HG03565 (cell line): ENCODE results near the gene LRRC74B.
"Not testable (repeated sequence)": the region's sequence is repeated elsewhere in the genome, so short reads cannot be mapped to it uniquely, and the experiment has no call there.

Source experiments
- ATAC-seq: cut with Tn5 transposase; IDR thresholded peaks from one replicate; pipeline ENCODE4 v1.9.1; 2021; ENCODE audit warnings: mild to moderate bottlenecking, moderate library complexity; ENCODE audit not compliant: unreplicated experiment

LRRC74B gene, protein sequence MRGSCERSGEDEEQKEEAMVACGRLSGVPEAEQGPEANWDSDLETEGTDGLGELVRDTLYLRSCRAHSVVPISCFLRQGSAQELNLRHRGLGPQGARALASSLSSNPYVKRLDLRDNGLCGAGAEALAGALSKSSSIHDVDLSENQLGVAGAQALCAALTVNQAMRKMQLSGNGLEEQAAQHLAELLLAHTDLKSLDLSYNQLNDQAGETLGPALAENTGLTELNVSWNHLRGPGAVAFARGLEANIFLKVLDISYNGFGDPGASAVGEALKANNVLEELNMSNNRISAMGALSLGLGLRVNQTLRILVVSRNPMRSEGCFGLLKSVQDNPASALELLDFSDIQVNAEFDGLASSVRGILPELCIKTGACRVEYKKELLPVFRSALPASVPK

DNA sequence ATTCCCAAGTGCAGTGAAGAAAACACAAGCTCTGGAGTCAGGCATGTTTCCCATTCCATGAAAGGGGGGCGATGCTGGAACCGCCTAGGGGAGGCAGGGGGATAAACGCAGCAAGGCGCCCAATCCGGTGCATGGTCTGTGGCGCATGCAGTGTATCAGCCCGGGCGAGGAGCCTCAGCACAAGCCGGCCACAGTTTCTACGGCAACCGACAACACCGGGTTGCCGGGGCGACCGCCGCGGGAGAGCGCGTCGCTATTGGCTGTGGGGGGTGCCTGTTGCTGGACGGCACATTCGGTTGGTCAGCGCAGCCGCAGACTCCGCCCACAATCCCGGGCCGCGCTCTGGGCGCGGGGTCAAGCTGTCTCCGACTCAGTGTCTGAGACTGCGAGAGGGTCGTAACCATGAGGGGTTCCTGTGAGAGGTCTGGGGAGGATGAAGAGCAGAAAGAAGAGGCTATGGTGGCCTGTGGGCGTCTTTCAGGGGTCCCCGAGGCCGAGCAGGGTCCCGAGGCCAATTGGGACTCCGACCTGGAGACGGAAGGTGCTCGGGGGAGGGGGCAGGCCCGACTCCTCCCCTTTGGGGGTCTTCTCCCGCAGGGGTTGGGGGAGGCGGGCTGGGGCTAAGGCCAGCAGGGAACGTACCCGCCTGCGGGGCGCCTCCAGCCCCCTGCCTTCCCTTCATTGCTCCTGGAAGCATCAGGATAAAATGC lies at the start of gene LRRC74B:
LRRC74B (plus strand) TSS at position 362 of the 710 bp plus-strand sequence; CDS start at position 403, 41 bp downstream.
- ATAC-seq, result peak; percentile 92

DNA sequence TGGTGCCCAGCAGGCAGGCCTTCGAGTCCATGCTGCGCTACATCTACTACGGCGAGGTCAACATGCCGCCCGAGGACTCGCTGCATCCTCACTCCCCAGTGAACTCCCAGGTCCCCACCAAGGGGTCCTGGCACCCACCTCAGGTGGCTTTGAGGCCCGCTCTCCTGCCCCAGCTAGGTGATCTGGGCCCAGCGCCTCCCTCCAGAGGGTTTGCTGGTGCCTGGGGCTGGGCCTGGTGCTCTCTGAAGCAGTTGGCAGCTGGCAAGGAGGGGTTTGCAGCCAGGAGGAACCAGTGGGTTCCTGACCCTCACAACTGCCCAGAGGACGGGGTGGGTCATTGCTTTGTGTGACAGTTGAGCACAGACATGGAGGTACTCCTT lies 49.7 kb upstream of the LRRC74B start:
- ATAC-seq, result no peak

DNA sequence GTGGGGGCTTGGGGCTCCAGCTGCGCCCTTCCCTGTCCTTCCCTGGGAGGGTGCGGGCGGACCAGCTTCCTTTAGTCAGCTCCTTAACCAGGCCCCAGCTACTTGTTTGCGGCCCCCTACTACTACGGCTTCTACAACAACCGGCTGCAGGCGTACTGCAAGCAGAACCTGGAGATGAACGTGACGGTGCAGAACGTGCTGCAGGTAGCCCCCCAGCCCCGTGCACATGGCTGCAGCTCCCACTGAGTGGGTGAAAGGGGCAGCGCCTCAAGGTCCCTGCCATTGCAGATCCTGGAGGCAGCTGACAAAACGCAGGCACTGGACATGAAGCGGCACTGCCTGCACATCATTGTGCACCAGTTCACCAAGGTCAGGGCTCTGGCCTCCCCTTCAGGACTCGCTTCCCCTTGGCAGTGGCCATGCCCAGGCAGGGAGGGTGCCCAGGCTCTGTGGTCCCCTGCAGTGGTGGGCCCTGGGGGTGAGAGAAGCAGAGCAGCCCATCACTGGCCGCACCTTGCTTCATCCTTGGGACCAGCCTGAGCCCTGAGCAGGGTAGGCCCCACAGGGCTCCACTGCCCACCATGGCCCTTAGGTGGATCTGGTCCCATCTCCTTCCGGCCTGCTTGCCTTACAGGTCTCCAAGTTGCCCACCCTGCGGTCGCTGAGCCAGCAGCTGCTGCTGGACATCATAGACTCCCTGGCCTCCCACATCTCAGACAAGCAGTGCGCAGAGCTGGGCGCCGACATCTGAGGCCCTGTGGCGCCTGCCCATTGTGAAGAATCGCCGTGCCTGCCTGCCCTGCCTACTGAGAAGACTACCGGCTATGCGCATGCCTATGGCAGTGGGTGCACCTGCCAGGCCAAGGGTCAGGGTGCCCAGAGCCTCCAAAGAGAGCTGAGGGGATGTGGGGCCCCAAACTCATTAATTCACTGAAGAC lies 48.9 kb upstream of the LRRC74B start:
- no peak for ATAC-seq

DNA sequence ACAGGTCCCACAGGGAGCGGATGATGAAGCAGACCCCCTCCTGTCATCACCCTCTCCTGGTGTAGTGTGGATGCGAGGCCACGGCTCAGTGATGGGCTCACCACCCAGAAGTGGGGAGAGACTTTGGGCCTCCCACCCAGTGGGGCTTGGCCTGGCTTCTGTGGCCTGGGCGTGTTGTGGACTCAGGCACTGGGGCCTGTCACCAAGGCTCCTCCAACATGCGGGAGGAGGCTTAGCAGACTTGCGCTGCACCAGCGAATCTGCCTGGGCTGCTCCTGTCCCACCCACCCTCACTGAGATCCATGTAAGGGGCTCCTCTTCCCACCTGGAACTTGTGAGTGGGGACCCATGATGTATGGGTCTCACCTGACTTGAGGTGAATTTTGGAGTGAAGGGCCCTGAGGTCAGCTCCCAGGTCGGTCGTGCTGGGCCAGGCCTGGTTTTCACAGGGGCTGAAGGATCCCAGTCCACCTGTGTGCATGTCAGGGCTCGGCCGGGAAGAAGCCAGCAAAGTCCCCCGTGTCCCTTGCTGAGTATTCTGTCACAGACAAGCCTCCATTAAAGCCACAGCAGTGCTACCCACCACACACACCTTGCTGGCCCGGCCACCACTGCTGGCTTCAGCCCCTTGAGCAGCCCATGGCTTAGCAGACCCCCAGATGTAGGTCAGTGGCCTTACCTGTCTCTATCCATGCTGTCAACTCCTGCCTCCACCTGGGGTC lies 48.0 kb upstream of the LRRC74B start:
- ATAC-seq, result no peak

DNA sequence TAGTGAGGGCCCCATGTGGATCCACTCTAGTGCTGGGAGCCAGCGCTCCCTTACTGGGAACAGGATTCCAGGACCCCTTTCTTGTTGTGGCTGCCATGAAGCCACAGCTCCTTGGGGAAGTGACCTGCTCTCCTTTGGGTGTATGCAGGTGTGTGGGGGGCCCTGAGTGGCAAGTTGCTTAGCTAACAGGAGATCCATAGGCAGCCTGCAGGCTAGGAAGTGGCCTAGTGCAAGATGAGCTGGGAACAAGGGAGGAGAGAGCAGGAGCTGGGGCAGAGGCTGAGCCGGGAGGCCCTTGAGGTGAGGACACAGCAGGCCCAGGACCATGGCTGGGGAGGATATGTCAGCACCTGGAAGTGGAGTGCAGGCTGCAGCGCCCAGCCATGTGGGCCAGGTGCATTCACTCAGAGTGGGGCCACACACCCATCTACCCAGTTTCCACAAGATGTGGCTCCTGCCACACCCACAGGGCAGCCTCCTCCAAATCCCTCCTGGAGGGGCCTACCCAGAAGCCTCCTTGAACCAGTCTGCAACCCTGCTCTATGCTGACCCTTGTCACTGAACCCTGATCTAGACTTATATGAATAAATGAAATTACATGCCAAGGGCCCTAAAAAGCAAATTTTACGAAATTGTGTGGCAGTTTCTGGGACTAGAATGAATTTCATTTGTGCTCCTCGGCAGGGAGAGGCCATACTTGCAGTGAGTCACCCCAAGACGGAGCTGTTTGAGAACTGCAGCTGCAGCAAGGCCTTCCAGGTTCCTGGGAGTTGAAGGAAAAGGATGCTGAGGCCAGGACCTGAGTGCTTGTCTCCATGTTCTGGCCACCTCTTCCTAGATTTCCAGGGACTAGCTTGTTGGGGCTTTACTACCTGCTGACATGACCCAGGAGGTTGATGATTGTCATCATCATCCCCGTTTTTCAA lies 47.1 kb upstream of the LRRC74B start:
- no peak for ATAC-seq

DNA sequence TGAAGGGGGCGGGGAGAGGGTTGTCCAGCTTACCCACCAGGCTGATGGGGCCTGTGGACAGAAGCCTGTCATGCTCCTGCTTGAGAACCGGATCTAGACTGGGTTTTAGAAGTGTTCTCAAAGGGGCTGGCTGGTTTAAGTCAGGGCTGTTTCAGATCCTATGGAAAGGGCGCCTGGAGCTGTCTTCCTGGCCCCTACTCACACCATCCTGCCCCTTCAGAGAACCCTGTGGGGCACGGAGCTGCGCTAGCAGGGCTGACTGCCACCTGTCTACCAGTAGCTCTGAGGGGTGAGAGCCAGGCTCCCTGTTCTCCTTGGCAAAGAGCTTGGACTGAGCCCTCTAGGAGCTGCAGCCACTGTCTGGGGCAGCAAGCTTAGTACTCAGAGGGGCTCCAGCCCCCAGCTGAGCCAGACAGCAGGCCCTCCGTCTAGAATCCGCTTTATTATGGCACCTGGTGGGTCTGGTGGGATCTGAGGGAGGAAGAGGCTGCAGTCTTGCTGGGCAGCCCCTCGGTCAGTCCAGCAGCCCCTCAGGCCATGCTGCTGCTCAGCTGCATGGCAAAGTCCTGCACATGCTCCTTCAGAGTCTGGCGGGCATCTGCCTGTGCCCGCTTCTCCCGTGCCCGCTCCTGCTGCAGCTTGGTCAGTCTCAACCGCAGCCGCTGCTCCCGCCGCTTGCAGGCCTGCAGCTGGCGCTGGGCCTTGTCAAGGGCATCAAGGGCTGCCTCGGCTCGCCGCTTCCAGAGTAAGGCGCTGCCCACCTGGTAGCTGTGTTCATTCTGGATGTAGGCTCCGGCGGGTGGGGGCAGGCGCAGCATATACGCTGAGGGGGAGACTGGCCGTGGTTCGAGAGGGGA lies 46.2 kb upstream of the LRRC74B start:
- no peak for ATAC-seq

DNA sequence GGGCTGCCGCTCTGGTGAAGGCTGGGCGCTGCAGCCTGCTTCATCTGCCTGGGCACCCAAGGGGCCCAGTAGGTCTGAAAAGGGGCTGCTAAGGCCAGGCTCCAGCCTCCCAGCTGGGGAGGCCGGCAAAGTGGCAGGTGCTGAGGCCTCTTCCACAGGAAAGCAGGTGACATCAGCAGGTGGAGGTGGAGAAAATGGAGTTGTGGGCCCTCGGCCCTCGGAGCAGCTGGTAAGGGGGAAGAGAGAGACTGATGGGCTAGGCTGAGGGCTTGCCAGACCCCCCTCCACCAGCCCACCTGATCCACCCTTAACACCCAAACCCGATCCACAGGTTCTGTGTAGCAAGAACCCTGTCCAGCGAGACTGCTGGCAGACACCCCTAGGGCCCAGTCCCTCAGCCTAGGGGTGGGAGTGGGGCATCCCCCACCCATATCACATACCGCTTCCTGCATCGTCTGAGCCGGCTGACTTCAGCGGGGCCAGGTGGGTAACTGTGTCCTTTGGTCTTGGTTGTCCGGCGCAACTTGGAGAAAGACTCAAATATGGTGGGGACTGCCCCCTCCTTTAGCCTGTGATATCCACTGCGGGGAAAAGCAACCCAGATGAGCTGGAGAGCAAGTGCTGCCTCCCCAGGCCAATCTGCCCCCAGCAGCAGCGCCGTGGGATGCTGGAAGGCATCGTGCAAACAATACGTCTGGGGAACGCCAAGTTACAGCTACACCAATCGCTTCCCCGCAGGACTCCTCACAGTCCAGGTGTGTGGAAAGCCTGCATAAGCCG lies 45.3 kb upstream of the LRRC74B start:
- no peak for ATAC-seq

DNA sequence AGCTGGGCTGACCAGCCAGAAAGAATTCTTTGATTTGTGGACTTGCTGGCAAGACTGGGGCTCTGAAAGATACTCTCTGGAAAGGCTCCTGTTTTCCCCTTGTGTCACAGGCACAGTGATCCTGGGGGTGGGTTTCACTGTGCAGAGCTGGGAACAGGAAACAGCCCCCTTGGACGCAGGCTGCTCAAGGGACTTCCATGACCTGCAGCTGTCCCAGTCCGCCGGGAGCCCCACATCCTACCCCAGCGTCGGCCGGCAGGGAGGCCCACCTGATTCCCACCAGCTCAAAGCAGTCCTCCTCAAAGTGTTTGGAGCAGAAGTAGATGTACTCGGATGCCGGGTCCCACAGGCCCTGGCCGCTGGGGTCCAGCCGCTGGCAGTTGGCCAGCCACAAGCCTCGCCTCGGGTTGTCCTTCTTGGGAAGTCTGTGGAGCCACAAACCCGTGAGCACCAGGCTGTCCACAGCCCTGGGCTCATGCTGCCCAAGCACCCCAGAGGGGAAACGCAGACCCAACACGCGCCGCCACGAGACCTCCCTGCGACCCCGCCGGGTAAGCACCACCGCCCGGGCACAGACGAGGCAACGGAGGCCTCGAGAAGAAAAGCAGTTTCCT lies 44.7 kb upstream of the LRRC74B start:
- ATAC-seq, result no peak

DNA sequence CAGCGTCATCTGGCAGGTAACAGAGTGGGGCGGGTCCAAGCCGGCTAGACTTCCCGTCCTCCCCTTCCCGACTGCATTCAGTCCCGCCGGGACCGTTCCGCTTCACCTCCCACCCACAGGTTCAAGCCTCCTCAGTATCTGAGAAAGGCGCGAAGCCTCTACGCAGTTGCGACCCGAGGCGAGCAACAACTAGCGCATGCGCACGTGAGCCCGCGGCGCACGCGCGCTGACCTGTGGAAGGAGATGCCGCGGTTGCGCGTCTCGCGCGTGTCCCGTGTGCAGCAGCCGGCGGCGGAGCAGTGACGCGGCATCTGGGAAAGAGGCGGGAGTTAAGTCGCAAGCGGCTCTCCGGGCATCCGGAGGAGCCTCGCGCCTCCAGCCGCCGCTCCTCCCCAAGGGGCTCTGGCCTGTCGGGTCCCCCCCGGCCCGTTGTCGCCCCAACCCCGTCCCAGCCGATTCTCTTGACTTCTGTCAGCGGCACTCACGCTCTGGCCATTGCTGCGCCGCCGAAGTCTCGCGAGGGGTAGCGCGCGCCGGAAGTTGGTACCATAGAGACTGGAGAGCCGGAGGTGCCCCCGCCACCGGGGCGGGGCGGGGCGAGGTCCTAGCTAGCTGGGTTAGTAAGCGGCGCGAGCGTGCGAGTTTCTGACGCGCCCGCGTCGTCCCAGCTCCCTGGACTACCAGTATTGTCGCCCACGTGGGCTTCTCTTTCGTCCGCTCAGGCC lies 44.0 kb upstream of the LRRC74B start, which contains the start of gene THAP7:
THAP7 (minus strand) TSS at position 518 of the 725 bp plus-strand sequence; CDS start at position 311, 207 bp downstream.
- peak; percentile 68 for ATAC-seq

DNA sequence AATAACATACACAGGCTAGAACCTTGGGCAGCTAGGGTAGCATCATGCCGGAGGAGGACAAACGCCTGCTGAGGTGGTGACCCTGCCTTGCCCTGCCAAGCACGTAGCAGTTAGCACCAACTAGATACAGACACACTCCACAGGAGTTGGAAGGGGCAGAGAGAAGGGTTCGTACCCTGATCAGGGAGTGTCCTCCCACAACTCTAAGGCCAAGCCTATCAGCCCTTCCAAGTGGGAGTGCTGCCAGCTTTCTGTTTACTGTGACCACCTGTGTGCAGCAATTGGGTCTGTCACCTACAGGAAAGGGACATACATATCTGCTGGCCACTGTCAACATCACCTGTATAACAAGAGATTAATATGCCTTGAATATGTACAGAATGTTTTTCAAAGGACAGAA lies 42.0 kb upstream of the LRRC74B start:
- ATAC-seq, result no peak

DNA sequence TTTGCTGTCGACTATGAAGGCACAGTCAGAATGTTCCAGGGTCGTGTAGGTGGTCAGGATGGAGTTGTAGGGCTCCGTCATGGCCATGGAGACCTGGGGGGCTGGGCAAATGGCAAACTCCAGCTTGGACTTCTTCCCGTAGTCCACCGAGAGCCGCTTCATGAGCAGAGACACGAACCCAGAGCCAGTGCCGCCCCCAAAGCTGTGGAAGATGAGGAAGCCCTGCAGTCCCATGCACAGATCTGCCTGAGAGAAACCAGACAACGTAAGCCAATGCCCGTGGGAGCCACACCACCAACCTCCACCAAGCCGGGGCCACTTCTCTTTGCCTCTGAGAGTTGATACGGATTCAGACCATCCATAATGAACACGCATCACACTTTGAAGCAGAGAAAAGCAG lies 36.5 kb upstream of the LRRC74B start:
- not testable (repeated sequence) for ATAC-seq

DNA sequence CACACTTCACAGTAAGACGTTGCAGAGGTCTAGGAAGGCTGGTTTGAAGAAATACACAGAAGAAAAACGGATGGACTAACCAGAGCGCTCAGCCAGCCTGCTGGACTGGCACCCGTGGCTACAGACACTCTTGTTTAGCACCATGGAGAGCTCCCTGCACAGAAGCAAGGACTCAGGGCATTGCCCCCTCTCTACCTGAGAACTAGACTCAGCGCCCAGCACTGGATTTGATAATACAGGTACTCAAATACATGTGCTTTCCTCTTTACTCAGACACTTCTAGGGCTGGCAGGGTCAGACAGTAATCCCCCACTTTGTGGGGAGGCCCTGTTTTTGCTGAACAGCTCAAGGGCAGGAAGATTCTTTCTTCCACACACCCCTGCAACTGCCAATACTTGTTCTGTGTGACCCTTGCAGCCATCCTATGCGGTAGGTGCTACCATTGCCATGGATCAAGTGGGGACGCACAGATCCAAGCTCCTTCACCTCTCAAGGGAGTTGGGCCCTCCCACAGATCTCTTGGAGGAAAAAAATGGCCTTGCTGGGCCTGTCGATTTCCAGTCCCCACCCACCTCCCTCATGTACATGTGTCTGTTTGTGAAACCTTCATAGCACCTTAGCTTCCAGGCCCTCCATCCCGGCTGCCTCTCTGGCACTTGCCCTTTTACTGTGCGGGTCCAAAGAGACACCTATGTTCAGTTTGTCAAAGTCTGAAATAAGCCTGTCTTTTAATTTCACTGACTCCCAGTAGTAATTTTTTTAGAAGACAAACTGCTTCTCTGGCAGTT lies 35.9 kb upstream of the LRRC74B start:
- ATAC-seq, result no peak

DNA sequence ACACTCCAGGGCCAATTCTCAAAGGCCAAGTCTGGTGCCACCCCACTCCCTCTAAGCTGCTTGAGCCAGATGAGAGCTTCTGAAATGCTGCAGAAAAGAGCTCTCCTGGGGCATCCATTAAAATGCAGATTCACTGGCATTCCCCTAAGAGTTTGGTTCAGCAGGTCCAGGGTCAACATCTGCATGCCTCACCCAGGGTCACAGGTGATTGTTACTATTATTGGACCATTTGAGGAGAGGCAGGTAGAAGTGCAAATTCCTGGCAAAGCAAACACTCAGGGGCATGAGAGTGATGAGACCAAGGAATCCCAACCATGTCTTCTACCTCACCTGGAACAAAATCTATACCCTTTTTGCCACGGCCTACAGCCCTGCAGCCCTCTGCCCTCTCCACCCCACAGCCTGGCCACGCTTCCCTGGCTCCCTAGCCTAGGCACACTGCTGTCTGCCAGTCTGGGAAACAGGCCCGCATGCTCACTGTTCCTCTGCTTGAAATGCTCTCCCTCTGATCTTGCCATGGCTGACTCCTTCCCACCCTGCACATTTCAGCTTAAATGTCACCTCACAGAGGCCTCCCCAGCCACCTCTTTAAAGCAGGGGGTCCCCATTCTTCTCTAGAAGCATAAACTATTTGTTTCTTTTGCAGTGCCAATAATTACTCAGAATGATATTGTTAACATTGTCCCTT lies 35.2 kb upstream of the LRRC74B start:
- no peak for ATAC-seq

DNA sequence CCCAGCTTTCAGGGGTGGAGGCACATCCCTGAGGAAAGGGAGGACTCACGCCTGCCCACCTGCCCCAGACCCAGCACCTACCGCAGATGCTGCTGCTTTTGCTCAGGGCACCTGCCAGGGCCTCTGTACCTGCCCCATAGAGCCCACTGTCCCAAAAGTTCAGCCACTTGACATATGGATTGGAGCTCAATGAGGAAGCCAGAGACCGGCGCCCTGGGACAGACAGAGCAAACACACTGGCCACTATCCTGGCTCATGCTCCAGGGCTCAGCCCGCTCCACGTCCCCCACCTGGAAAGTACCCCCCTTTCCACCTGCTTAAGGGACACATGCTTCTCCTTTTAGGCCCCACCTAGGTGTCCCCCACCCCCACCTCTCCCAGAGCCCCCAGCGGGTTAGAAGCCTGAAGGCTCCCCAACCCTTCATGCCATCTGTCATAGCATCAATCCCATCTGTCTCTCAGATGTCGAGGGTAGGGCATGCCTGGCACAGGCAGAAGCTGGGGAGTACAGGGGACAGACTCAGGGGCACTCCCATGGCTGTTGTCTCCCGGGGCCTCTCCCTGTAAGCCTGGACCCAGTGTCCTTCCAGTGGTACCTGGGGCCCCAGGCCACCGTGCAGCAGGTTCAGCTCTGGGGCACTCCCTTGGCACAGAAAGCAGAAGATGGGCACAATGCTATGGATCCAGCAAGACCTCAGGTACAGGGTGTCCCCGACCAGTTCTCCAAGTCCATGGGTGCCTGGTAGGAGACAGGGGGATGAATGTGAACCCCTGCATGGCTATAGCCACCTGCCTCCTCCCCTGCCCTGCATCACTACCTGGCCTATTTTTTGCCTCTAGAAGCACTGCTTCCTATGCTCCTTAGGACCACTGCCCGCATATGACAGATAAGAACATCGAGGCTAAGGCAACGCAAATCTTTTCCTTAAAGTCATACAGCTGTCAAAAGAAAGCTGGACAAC lies 33.0 kb upstream of the LRRC74B start:
- no peak for ATAC-seq
